ENCODE data around the gene SFTPA1. TPM values are rescaled to one million over a fixed set of nuclear protein-coding genes. Genes with fewer than 3 reads are reported as not detected.

SFTPA1 gene
- total and polyA plus RNA-seq, 2 of the 13 experiments (the other 11 are each of a cell fraction or from before 2014, with no cell fraction given), result not detected

GRCh38 chr10:79562135-79562756 is 48.5 kb upstream of the SFTPA1 start (continued):
- TF ChIP-seq, protein P1, sequence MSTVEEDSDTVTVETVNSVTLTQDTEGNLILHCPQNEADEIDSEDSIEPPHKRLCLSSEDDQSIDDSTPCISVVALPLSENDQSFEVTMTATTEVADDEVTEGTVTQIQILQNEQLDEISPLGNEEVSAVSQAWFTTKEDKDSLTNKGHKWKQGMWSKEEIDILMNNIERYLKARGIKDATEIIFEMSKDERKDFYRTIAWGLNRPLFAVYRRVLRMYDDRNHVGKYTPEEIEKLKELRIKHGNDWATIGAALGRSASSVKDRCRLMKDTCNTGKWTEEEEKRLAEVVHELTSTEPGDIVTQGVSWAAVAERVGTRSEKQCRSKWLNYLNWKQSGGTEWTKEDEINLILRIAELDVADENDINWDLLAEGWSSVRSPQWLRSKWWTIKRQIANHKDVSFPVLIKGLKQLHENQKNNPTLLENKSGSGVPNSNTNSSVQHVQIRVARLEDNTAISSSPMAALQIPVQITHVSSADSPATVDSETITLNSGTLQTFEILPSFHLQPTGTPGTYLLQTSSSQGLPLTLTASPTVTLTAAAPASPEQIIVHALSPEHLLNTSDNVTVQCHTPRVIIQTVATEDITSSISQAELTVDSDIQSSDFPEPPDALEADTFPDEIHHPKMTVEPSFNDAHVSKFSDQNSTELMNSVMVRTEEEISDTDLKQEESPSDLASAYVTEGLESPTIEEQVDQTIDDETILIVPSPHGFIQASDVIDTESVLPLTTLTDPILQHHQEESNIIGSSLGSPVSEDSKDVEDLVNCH (CRISPR knock-in tag; IDR thresholded peaks at IDR 0.05), result no peak
- peak; percentile 44; the same call in 1 of the 2 replicates for TF ChIP-seq MTF2 (CRISPR knock-in tag; IDR thresholded peaks at IDR 0.05; ENCODE audit: borderline replicate concordance)
- TF ChIP-seq CEBPG (CRISPR knock-in tag; IDR thresholded peaks at IDR 0.05), result no peak
- TF ChIP-seq ZNF20 (CRISPR knock-in tag; IDR thresholded peaks at IDR 0.05), result no peak
- TF ChIP-seq RCOR2 (CRISPR knock-in tag; IDR thresholded peaks at IDR 0.05), result no peak
- TF ChIP-seq BHLHE40 (IDR thresholded peaks at IDR 0.05; ENCODE audit: low read length), result no peak
- TF ChIP-seq, protein P2, sequence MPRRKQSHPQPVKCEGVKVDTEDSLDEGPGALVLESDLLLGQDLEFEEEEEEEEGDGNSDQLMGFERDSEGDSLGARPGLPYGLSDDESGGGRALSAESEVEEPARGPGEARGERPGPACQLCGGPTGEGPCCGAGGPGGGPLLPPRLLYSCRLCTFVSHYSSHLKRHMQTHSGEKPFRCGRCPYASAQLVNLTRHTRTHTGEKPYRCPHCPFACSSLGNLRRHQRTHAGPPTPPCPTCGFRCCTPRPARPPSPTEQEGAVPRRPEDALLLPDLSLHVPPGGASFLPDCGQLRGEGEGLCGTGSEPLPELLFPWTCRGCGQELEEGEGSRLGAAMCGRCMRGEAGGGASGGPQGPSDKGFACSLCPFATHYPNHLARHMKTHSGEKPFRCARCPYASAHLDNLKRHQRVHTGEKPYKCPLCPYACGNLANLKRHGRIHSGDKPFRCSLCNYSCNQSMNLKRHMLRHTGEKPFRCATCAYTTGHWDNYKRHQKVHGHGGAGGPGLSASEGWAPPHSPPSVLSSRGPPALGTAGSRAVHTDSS (CRISPR knock-in tag; conservative IDR thresholded peaks at IDR 0.05), result no peak
- TF ChIP-seq NR2F1 (CRISPR knock-in tag; IDR thresholded peaks at IDR 0.05), result no peak
- TF ChIP-seq ZNF441 (CRISPR knock-in tag; IDR thresholded peaks at IDR 0.05; ENCODE audit: borderline replicate concordance), result no peak
- TF ChIP-seq MEIS1 (CRISPR knock-in tag; IDR thresholded peaks at IDR 0.05; ENCODE audit: borderline replicate concordance), result 0 out of 2 replicates have a peak, but pooled peaks have one; percentile 29
- TF ChIP-seq, protein P3, sequence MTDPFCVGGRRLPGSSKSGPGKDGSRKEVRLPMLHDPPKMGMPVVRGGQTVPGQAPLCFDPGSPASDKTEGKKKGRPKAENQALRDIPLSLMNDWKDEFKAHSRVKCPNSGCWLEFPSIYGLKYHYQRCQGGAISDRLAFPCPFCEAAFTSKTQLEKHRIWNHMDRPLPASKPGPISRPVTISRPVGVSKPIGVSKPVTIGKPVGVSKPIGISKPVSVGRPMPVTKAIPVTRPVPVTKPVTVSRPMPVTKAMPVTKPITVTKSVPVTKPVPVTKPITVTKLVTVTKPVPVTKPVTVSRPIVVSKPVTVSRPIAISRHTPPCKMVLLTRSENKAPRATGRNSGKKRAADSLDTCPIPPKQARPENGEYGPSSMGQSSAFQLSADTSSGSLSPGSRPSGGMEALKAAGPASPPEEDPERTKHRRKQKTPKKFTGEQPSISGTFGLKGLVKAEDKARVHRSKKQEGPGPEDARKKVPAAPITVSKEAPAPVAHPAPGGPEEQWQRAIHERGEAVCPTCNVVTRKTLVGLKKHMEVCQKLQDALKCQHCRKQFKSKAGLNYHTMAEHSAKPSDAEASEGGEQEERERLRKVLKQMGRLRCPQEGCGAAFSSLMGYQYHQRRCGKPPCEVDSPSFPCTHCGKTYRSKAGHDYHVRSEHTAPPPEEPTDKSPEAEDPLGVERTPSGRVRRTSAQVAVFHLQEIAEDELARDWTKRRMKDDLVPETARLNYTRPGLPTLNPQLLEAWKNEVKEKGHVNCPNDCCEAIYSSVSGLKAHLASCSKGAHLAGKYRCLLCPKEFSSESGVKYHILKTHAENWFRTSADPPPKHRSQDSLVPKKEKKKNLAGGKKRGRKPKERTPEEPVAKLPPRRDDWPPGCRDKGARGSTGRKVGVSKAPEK (CRISPR knock-in tag; IDR thresholded peaks at IDR 0.05; ENCODE audit: borderline replicate concordance), result no peak
- peak; percentile 57; the same call in 1 of the 2 replicates for TF ChIP-seq ZNF788 (CRISPR knock-in tag; IDR thresholded peaks at IDR 0.05; ENCODE audit: borderline replicate concordance)
- TF ChIP-seq, protein P4, sequence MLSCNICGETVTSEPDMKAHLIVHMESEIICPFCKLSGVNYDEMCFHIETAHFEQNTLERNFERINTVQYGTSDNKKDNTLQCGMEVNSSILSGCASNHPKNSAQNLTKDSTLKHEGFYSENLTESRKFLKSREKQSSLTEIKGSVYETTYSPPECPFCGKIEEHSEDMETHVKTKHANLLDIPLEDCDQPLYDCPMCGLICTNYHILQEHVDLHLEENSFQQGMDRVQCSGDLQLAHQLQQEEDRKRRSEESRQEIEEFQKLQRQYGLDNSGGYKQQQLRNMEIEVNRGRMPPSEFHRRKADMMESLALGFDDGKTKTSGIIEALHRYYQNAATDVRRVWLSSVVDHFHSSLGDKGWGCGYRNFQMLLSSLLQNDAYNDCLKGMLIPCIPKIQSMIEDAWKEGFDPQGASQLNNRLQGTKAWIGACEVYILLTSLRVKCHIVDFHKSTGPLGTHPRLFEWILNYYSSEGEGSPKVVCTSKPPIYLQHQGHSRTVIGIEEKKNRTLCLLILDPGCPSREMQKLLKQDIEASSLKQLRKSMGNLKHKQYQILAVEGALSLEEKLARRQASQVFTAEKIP (CRISPR knock-in tag; IDR thresholded peaks at IDR 0.05; ENCODE audit: borderline replicate concordance), result no peak
- no peak for TF ChIP-seq CREM (IDR thresholded peaks at IDR 0.05)
- no peak for TF ChIP-seq CREM (CRISPR knock-in tag; IDR thresholded peaks at IDR 0.05)
- TF ChIP-seq KMT2B (CRISPR knock-in tag; IDR thresholded peaks at IDR 0.05), result no peak
- TF ChIP-seq DPF2 (CRISPR knock-in tag; IDR thresholded peaks at IDR 0.05; ENCODE audit: borderline replicate concordance, low read depth), result no peak
- TF ChIP-seq FOXO4 (CRISPR knock-in tag; conservative IDR thresholded peaks at IDR 0.05), result no peak
- no peak for TF ChIP-seq ZNF576 (CRISPR knock-in tag; IDR thresholded peaks at IDR 0.05)
- TF ChIP-seq ZNF460 (CRISPR knock-in tag; IDR thresholded peaks at IDR 0.05; ENCODE audit: borderline replicate concordance), result no peak
